Measurements from ENCODE around the gene PIGM. TPM values are rescaled to one million over a fixed set of nuclear protein-coding genes. Genes with fewer than 3 reads are reported as not detected.

The PIGM gene
- total and polyA plus RNA-seq, 12 donors: 3.0 to 9.4 (median 7.3) TPM

DNA sequence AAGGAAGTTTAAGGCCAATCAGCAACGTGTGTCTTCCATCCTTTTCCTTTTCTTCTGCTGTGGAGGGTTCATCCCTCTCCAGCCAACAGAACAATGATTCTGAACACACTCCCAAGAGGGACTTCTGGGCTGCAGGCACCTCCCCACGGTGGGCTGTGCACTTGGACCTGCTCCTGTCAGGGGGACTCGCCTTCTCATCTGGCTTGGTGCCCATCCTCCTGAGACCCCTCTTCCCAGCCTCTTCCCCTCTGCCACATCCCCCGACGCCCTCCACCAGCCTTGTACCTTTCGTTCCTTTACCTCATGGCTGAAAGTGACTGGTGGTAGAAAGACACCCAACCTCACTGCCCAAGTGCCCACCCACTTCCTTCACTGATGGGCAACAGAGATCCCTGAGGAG is 51.7 kb downstream of the PIGM start:
- WGBS, 4 donors: 68 to 79% (median 73%) methylated on average over 6 of the region's 6 CpGs
- no peak for DNase-seq
- H3K4me3 ChIP-seq: no peak overlapping the region
- no peak for TF ChIP-seq POLR2A (IDR thresholded peaks at IDR 0.05)
- TF ChIP-seq, protein P1, sequence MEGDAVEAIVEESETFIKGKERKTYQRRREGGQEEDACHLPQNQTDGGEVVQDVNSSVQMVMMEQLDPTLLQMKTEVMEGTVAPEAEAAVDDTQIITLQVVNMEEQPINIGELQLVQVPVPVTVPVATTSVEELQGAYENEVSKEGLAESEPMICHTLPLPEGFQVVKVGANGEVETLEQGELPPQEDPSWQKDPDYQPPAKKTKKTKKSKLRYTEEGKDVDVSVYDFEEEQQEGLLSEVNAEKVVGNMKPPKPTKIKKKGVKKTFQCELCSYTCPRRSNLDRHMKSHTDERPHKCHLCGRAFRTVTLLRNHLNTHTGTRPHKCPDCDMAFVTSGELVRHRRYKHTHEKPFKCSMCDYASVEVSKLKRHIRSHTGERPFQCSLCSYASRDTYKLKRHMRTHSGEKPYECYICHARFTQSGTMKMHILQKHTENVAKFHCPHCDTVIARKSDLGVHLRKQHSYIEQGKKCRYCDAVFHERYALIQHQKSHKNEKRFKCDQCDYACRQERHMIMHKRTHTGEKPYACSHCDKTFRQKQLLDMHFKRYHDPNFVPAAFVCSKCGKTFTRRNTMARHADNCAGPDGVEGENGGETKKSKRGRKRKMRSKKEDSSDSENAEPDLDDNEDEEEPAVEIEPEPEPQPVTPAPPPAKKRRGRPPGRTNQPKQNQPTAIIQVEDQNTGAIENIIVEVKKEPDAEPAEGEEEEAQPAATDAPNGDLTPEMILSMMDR (IDR thresholded peaks at IDR 0.05): no peak
- intact Hi-C loops (cut with DNase I): no loop called here
- H3K27me3 ChIP-seq: peaks cover 6% of the 10 kb centered on the region
- no peaks in the 10 kb centered on the region for H3K4me1 ChIP-seq (replicated peaks in 1 of 2)
- no peak overlapping the region for H3K27ac ChIP-seq
- no peaks in the 10 kb centered on the region for H3K9me3 ChIP-seq (replicated peaks in 1 of 3)
- H3K36me3 ChIP-seq (replicated peaks in 1 of 2): no peaks in the 10 kb centered on the region

DNA sequence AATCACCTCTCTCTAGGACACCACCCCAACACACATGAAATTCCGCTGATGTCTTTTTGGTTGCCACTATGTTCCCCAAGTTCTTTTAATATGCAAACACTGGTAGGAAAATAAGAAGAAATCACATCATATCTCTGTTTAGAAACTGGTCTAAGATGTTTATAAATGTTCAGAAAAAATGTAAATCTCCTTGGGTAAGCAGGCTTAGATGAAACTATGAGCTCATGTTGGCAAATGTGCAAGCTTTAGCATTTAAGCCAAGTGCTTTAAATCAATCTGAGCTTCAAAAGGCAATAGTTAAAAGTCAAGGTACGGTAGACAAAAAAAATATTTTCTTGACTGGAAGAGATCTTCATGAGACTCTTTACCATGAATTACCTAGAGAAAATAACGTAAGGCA is 52.5 kb downstream of the PIGM start:
- H3K27me3 ChIP-seq: peaks cover 12% of the 10 kb centered on the region
- TF ChIP-seq POLR2A (IDR thresholded peaks at IDR 0.05): no peak
- TF ChIP-seq, protein P1 (IDR thresholded peaks at IDR 0.05): no peak
- no peak for DNase-seq
- no peaks in the 10 kb centered on the region for H3K4me1 ChIP-seq (replicated peaks in 1 of 2)
- no peak overlapping the region for H3K27ac ChIP-seq
- intact Hi-C loops (cut with DNase I): no loop called here
- 52 to 63% (median 54%) methylated on average over 3 of the region's 3 CpGs for WGBS, 4 donors
- H3K9me3 ChIP-seq (replicated peaks in 1 of 3): no peaks in the 10 kb centered on the region
- no peaks in the 10 kb centered on the region for H3K36me3 ChIP-seq (replicated peaks in 1 of 2)
- H3K4me3 ChIP-seq: no peak overlapping the region

DNA sequence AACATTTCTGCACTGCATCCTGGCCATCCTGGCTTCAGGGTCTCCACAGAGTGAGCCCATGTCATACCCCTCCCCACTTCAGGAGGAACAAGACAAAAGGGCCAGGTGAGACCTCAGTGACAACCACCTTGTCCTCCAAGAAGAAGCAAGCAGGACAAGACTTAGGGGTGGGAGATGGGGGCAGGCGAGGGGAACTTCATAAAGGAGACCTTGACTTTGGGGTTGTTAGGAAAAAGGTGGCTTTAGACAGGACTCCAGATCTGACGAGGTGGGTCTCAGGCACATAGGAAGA is 53.7 kb downstream of the PIGM start:
- Histone ChIP-seq H3K36me3 (replicated peaks in 1 of 2) (no peaks in the 10 kb centered on the region), H3K27me3 (peaks cover 16% of the 10 kb centered on the region), H3K27ac (no peak overlapping the region), H3K9me3 (replicated peaks in 1 of 3) (no peaks in the 10 kb centered on the region), H3K4me1 (replicated peaks in 1 of 2) (no peaks in the 10 kb centered on the region), H3K4me3 (no peak overlapping the region)
- intact Hi-C loops (cut with DNase I): no loop called here
- WGBS, 4 donors: 74 to 89% (median 79%) methylated on average over 2 of the region's 2 CpGs
- TF ChIP-seq, protein P1 (IDR thresholded peaks at IDR 0.05): no peak
- TF ChIP-seq POLR2A (IDR thresholded peaks at IDR 0.05): no peak
- DNase-seq: no peak

DNA sequence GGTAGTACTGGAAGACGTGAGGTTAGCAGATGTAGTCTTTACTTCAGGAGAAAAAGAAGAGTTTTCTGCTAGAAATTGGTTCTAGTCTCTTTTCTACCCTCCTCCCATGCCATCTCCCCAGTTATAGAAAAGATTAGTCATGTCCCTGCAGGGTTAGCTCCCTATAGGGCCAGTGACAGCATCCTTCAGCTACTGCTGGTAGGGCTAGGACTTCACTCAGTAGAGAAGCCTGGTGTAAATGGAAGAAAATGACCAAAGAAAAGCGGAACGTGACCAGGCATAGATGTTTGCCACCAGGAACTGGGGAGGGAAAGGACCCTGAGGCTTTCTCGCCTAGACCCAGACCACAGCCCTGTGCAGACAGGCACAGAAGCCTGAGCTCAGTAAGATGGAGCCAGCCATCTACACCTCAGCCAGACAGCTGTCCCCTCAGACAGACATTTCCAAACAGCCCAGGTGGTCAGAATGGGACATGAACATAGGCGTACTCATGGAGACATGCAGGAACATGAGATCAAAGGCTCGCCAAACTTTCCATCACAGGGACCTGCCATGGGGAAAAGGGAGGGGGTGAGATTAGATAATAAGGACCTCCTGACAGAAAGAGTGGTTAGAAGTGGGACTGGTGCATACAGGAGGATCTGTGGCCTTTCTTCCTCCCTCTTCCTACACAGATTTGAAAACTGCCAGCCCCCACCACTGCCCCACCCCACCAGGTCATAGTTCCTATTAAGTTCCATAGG is 54.3 kb downstream of the PIGM start:
- H3K27ac ChIP-seq: no peak overlapping the region
- 85 to 95% (median 87%) methylated on average over 6 of the region's 6 CpGs for WGBS, 4 donors
- no peaks in the 10 kb centered on the region for H3K9me3 ChIP-seq (replicated peaks in 1 of 3)
- no peak for DNase-seq
- no peaks in the 10 kb centered on the region for H3K4me1 ChIP-seq (replicated peaks in 1 of 2)
- intact Hi-C loops (cut with DNase I): no loop called here
- TF ChIP-seq POLR2A (IDR thresholded peaks at IDR 0.05): no peak
- TF ChIP-seq, protein P1 (IDR thresholded peaks at IDR 0.05): no peak
- no peaks in the 10 kb centered on the region for H3K36me3 ChIP-seq (replicated peaks in 1 of 2)
- H3K4me3 ChIP-seq: no peak overlapping the region
- H3K27me3 ChIP-seq: peaks cover 16% of the 10 kb centered on the region

Other genes with a start within 250 kb of the PIGM start
- gene FCRL6, start 229.6 kb downstream of the PIGM start, total RNA-seq: 1 to 10 TPM in 3 of 9 donors, under 1 TPM in 3, not detected in 3; 0.11 to 2.2 (median 0.78) TPM
- under 1 TPM; 0.24 to 0.37 (median 0.26) TPM for gene FCRL6, start 229.6 kb downstream of the PIGM start, polyA plus RNA-seq
- gene SLAMF8, start 205.1 kb downstream of the PIGM start, total RNA-seq: 10 to 100 TPM in 4 of 9 donors, 1 to 10 TPM in 3, under 1 TPM in 2; 0.55 to 20.4 (median 9.9) TPM
- 10 to 100 TPM in 1 of 3 donors, 1 to 10 TPM in 2; 6.4 to 24.2 (median 6.5) TPM for gene SLAMF8, start 205.1 kb downstream of the PIGM start, polyA plus RNA-seq
- gene VSIG8, start 169.3 kb downstream of the PIGM start, total RNA-seq: under 1 TPM in 2 of 9 donors, not detected in 7; 0.06 to 0.14 TPM
- under 1 TPM in 2 of 3 donors, not detected in 1; 0.20 to 0.80 TPM for gene VSIG8, start 169.3 kb downstream of the PIGM start, polyA plus RNA-seq
- gene CFAP45, start 131.8 kb downstream of the PIGM start, total RNA-seq: under 1 TPM in 3 of 9 donors, not detected in 6; 0.14 to 0.81 (median 0.17) TPM
- under 1 TPM; 0.30 to 0.42 (median 0.40) TPM for gene CFAP45, start 131.8 kb downstream of the PIGM start, polyA plus RNA-seq
- 100 to 1,000 TPM in 7 of 9 donors, 10 to 100 TPM in 2; 42.3 to 185 (median 141) TPM for gene TAGLN2, start 106.5 kb downstream of the PIGM start, total RNA-seq
- gene TAGLN2, start 106.5 kb downstream of the PIGM start, polyA plus RNA-seq: 100 to 1,000 TPM; 124 to 215 (median 192) TPM
- gene IGSF9, start 86.4 kb downstream of the PIGM start, total RNA-seq: under 1 TPM in 4 of 9 donors, not detected in 5; 0.14 to 0.32 (median 0.22) TPM
- gene IGSF9, start 86.4 kb downstream of the PIGM start, polyA plus RNA-seq: under 1 TPM in 2 of 3 donors, not detected in 1; 0.10 to 0.16 TPM
- not detected for gene SLAMF9, start 77.8 kb downstream of the PIGM start, total RNA-seq
- gene SLAMF9, start 77.8 kb downstream of the PIGM start, polyA plus RNA-seq: not detected
- under 1 TPM in 3 of 9 donors, not detected in 6; 0.11 to 0.32 (median 0.19) TPM for gene KCNJ10, start 38.2 kb upstream of the PIGM start, total RNA-seq
- under 1 TPM in 2 of 3 donors, not detected in 1; 0.13 TPM for gene KCNJ10, start 38.2 kb upstream of the PIGM start, polyA plus RNA-seq
- 1 to 10 TPM in 1 of 9 donors, under 1 TPM in 2, not detected in 6; 0.14 to 1.1 (median 0.33) TPM for gene KCNJ9, start 49.5 kb upstream of the PIGM start, total RNA-seq
- under 1 TPM; 0.16 to 0.24 (median 0.20) TPM for gene KCNJ9, start 49.5 kb upstream of the PIGM start, polyA plus RNA-seq
- gene IGSF8, start 66.6 kb upstream of the PIGM start, total RNA-seq: 10 to 100 TPM; 15.0 to 42.9 (median 24.2) TPM
- 10 to 100 TPM in 2 of 3 donors, 1 to 10 TPM in 1; 9.7 to 24.9 (median 20.8) TPM for gene IGSF8, start 66.6 kb upstream of the PIGM start, polyA plus RNA-seq
- gene ATP1A2, start 83.8 kb upstream of the PIGM start, total RNA-seq: 1 to 10 TPM in 6 of 9 donors, under 1 TPM in 3; 0.47 to 3.6 (median 1.4) TPM
- 1 to 10 TPM in 2 of 3 donors, under 1 TPM in 1; 0.99 to 4.5 (median 2.7) TPM for gene ATP1A2, start 83.8 kb upstream of the PIGM start, polyA plus RNA-seq
- gene ATP1A4, start 119.6 kb upstream of the PIGM start, total RNA-seq: under 1 TPM in 2 of 9 donors, not detected in 7; 0.46 to 0.96 TPM
- gene ATP1A4, start 119.6 kb upstream of the PIGM start, polyA plus RNA-seq: under 1 TPM in 1 of 3 donors, not detected in 2; 0.17 TPM
- gene CASQ1, start 158.6 kb upstream of the PIGM start, total RNA-seq: 1 to 10 TPM in 1 of 9 donors, under 1 TPM in 2, not detected in 6; 0.11 to 1.6 (median 0.39) TPM
- gene CASQ1, start 158.6 kb upstream of the PIGM start, polyA plus RNA-seq: under 1 TPM in 2 of 3 donors, not detected in 1; 0.16 to 0.17 TPM
- gene PEA15, start 173.4 kb upstream of the PIGM start, total RNA-seq: 100 to 1,000 TPM in 4 of 9 donors, 10 to 100 TPM in 5; 40.6 to 163 (median 92.3) TPM
- gene PEA15, start 173.4 kb upstream of the PIGM start, polyA plus RNA-seq: 100 to 1,000 TPM; 120 to 445 (median 162) TPM
- 100 to 1,000 TPM in 7 of 9 donors, 10 to 100 TPM in 2; 64.3 to 162 (median 143) TPM for gene DCAF8, start 230.6 kb upstream of the PIGM start, total RNA-seq
- 100 to 1,000 TPM in 2 of 3 donors, 10 to 100 TPM in 1; 78.9 to 140 (median 124) TPM for gene DCAF8, start 230.6 kb upstream of the PIGM start, polyA plus RNA-seq